SIG-M5 treated with dmso at 0.1 percent for 504 hours (cell line): ENCODE measurements around the gene WNT3.

Experiments used
- DNase-seq: peaks from one replicate; lab custom pipeline; 2025; ENCODE audit not compliant: unreplicated experiment; lab: John Stamatoyannopoulos, UW

The WNT3 gene

DNA sequence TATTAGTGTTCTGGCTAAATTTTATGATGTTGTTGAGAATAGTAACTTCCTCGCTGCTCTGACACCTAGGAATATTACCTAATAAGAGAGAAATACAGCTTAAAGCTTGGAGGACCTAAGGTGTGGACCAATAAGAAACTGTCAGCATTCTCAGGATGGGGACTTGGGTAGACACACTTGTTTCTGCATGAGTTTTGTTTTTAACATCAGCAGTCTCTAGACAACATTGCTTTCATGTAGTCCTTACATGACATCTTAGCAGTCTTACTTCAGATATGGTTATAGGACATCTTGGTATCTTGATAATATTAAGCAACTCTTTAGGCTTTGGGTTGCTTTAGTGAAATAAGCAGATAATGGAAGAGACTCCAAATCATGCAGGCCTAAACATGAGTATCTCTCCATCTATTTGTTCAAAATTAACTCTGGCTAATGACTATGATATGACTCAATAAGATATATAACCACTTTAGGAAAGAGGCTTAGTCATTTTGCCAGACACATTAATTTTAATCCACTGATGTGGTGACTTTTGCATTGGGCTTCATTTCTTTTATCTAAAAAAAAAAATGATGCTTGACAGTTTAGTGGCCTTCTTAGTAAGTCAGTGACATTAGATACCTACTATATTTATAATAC lies 84.5 kb downstream of the WNT3 start:
- no peak for DNase-seq

GRCh38 chr17:46732754-46733398 lies 85.6 kb downstream of the WNT3 start:
- no peak for DNase-seq

DNA sequence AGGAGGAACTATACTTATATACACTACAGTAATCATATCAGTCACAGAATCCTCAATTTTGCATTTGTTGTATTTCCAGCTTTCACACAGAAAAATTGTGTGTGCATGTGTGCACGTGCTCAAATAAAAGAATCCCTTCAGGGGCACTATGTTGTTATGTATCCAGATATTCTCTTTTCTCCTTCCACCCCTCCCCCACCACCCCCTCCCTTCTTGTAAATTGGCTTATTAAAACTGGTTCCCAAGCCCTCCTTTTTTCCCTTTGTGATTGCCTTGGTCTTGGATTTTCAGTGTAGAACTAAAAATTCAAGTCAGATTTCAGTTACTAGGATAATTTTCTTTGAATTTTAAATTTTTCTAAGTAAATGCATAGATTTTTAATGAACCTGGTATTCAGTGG lies 86.3 kb downstream of the WNT3 start:
- DNase-seq: no peak

GRCh38 chr17:46730679-46731078 lies 87.8 kb downstream of the WNT3 start:
- no peak for DNase-seq

DNA sequence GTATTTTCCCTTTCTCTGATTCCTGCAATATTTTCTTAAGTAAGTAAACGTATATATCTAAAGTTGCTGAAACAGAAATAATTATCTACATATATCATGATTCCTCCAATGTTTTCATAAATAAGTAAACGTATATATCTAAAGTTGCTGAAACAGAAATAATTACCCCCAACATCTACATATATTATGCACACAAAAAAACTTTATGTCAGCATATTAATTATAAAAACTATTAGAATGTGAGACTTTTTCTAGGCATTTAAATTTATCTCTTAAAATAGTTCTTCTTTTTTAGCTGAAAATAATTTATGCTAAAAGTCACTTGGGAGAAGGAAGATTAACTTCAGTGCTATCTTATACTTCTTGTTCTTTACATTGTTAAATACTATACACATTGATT lies 88.5 kb downstream of the WNT3 start:
- DNase-seq: no peak

GRCh38 chr17:46727572-46728348 lies 90.7 kb downstream of the WNT3 start:
- DNase-seq: no peak

- DNase-seq: no peak
Observed at GRCh38 chr17:46726206-46726605, 92.3 kb downstream of the WNT3 start.

- DNase-seq: no peak
Observed at GRCh38 chr17:46722662-46723285, 95.7 kb downstream of the WNT3 start.

DNA sequence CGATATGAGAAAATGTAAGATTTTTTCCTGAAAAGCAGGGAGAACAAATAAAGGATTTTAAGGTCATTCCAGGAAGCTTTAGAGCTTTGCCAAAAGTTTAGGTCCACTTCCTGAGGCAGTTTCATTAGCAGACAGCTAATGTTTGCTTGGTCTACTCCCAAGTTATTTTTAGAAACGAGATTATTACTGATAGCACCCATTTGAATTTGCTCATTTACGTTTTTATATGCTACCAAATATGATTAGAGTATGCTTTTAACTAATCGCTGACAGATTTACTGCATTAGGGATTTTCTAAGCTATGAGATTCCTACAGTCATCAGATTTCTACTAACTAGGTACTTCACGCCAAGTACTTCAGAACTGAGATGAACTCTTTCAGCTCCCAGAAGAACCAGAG lies 98.1 kb downstream of the WNT3 start:
- no peak for DNase-seq

DNA sequence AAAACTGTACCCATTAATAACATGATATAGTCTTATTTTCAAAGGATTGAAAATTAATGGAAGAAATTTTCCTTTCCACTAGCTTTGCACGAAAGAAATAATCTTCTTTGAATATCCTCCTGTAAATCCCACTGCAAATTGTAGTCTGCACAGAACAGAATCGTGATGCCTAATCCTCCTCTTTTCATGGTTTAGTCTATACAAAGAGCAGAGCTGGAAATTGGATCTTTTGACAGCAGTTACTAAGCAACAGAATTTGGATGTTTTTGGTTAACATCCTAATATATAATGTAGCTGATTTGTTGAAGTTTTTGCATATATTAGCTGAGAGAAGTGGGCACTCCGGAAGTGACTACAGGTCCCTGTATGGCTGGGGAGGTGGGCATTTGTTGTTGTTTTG lies 98.6 kb downstream of the WNT3 start:
- no peak for DNase-seq

GRCh38 chr17:46717999-46718398 lies 100.5 kb downstream of the WNT3 start:
- DNase-seq: no peak
